Immature natural killer cell (primary cell): ENCODE results near the gene MYO1A. TPM values are rescaled to one million over a fixed set of nuclear protein-coding genes. Genes with fewer than 3 reads are reported as not detected.
A peak's percentile ranks its signal among the peaks of the same experiment; 100 is the strongest.
"Not testable (repeated sequence)": the region's sequence is repeated elsewhere in the genome, so short reads cannot be mapped to it uniquely, and the experiment has no call there.

Experiments used
- DNase-seq, 3 donors: peaks; one replicate each; pipeline ENCODE4 v3.0.0; 2022; ENCODE audit warnings: mixed read lengths in 1 of 3
- H3K27ac Mint-ChIP-seq, 6 donors: one replicate each; pipeline ENCODE4 v1.8.0; 2020; ENCODE audit warnings: mixed read lengths in 6 of 6, mild to moderate bottlenecking in 5 of 6, inconsistent platforms in 4 of 6, moderate library complexity in 3 of 6
- H3K27me3 Mint-ChIP-seq, 3 donors: one replicate each; pipeline ENCODE4 v1.8.0; 2020 to 2021; ENCODE audit warnings: low read depth in 3 of 3, mild to moderate bottlenecking in 3 of 3, mixed read lengths in 3 of 3, moderate library complexity in 3 of 3, inconsistent platforms in 1 of 3
- H3K36me3 Mint-ChIP-seq, 3 donors: one replicate each; pipeline ENCODE4 v1.8.0; 2020; ENCODE audit warnings: mixed read lengths in 3 of 3, inconsistent platforms in 2 of 3, mild to moderate bottlenecking in 2 of 3
- H3K4me1 Mint-ChIP-seq, 2 donors: one replicate each; pipeline ENCODE4 v1.8.0; 2020; ENCODE audit warnings: inconsistent platforms in 2 of 2, mild to moderate bottlenecking in 2 of 2, mixed read lengths in 2 of 2, moderate library complexity in 1 of 2
- H3K4me3 Mint-ChIP-seq, 5 donors: one replicate each; pipeline ENCODE4 v1.8.0; 2020; ENCODE audit warnings: mild to moderate bottlenecking in 5 of 5, mixed read lengths in 5 of 5, inconsistent platforms in 3 of 5, moderate library complexity in 3 of 5
- H3K9me3 Mint-ChIP-seq, 6 donors: one replicate each; pipeline ENCODE4 v1.8.0; 2020; ENCODE audit warnings: mild to moderate bottlenecking in 6 of 6, mixed read lengths in 6 of 6, inconsistent platforms in 4 of 6, moderate library complexity in 3 of 6
- polyA plus RNA-seq, 3 donors: library from polyadenylated mRNA; unstranded; fragments of 300-500 nt; fragmentation: Illumina TruSeq; gene quantifications; one replicate each; pipeline ENCODE4 v1.2.3, GENCODE V29; 2021

Gene MYO1A
- polyA plus RNA-seq, 3 donors from 2014 or later: not detected

- H3K9me3 Mint-ChIP-seq: no peaks in the 10 kb centered on the region
- peaks cover 0 to 6% (median 0%) of the 10 kb centered on the region in 3 donors for H3K27me3 Mint-ChIP-seq
- no peaks in the 10 kb centered on the region for H3K36me3 Mint-ChIP-seq
- DNase-seq: peak; percentile 98 to 99 (median 98)
- H3K4me3 Mint-ChIP-seq: peak within 1 kb of the TSS; percentile 90 to 97 (median 94)
- H3K27ac Mint-ChIP-seq: peak within 1 kb of the TSS; percentile 90 to 97 (median 94)
- peaks cover 24 to 26% of the 10 kb centered on the region in 2 donors for H3K4me1 Mint-ChIP-seq
Observed at GRCh38 chr12:57078519-57079404, 28.8 kb upstream of the MYO1A start, which contains the start of gene NEMP1. Gene NEMP1, minus strand, starts transcription at chr12:57078791. Its CDS starts 46 bp downstream, at chr12:57078745.

GRCh38 chr12:57073566-57074450, 23.9 kb upstream of the MYO1A start:
- not testable (repeated sequence) for H3K9me3 Mint-ChIP-seq, DNase-seq, H3K4me3 Mint-ChIP-seq, H3K27me3 Mint-ChIP-seq, H3K27ac Mint-ChIP-seq
- Mint-ChIP-seq H3K36me3 (peaks cover 9 to 17% (median 10%) of the 10 kb centered on the region in 3 donors), H3K4me1 (peaks cover 21 to 24% of the 10 kb centered on the region in 2 donors)

GRCh38 chr12:57072661-57073060, 22.7 kb upstream of the MYO1A start:
- Mint-ChIP-seq H3K27ac (peak overlapping the region in 1 of 6 donors; percentile 53), H3K4me3 (no peak overlapping the region), H3K27me3 (peaks cover 0 to 2% (median 0%) of the 10 kb centered on the region in 3 donors), H3K4me1 (peaks cover 12% of the 10 kb centered on the region in 2 donors), H3K36me3 (peaks cover 9 to 21% (median 15%) of the 10 kb centered on the region in 3 donors), H3K9me3 (no peaks in the 10 kb centered on the region)
- no peak for DNase-seq

GRCh38 chr12:57069523-57069922, 19.6 kb upstream of the MYO1A start:
- Mint-ChIP-seq H3K27me3 (peaks cover 0 to 2% (median 0%) of the 10 kb centered on the region in 3 donors), H3K9me3 (no peaks in the 10 kb centered on the region), H3K36me3 (peaks cover 9 to 21% (median 15%) of the 10 kb centered on the region in 3 donors), H3K27ac (peak overlapping the region; percentile 39 to 73 (median 57)), H3K4me3 (no peak overlapping the region), H3K4me1 (peaks cover 10 to 12% of the 10 kb centered on the region in 2 donors)
- peak; percentile 63 to 73 (median 71) for DNase-seq

GRCh38 chr12:57066245-57066644, 16.3 kb upstream of the MYO1A start:
- Mint-ChIP-seq H3K36me3 (peaks cover 3 to 14% (median 11%) of the 10 kb centered on the region in 3 donors), H3K9me3 (no peaks in the 10 kb centered on the region), H3K4me3 (no peak overlapping the region), H3K27me3 (peaks cover 0 to 1% (median 0%) of the 10 kb centered on the region in 3 donors), H3K4me1 (peaks cover 23 to 26% of the 10 kb centered on the region in 2 donors), H3K27ac (peak overlapping the region in 4 of 6 donors; percentile 49 to 61 (median 56))
- DNase-seq: no peak

GRCh38 chr12:57063991-57064685, 14.2 kb upstream of the MYO1A start:
- H3K27me3 Mint-ChIP-seq: peaks cover 0 to 1% (median 0%) of the 10 kb centered on the region in 3 donors
- peaks cover 15 to 19% of the 10 kb centered on the region in 2 donors for H3K4me1 Mint-ChIP-seq
- H3K27ac Mint-ChIP-seq: peak overlapping the region; percentile 88 to 96 (median 94)
- peaks cover 0 to 15% (median 8%) of the 10 kb centered on the region in 3 donors for H3K36me3 Mint-ChIP-seq
- peak overlapping the region; percentile 62 to 80 (median 67) for H3K4me3 Mint-ChIP-seq
- DNase-seq: peak; percentile 60 to 75 (median 66)
- H3K9me3 Mint-ChIP-seq: no peaks in the 10 kb centered on the region

GRCh38 chr12:57058454-57058853, 8.5 kb upstream of the MYO1A start:
- DNase-seq: no peak
- peak overlapping the region in 1 of 6 donors; percentile 6 for H3K27ac Mint-ChIP-seq
- no peaks in the 10 kb centered on the region for H3K9me3 Mint-ChIP-seq

GRCh38 chr12:57057067-57057751, 7.3 kb upstream of the MYO1A start:
- H3K27me3 Mint-ChIP-seq: peaks cover 0 to 1% (median 0%) of the 10 kb centered on the region in 3 donors
- no peaks in the 10 kb centered on the region for H3K9me3 Mint-ChIP-seq
- H3K27ac Mint-ChIP-seq: peak overlapping the region in 1 of 6 donors; percentile 48
- H3K36me3 Mint-ChIP-seq: peaks cover 0 to 25% (median 13%) of the 10 kb centered on the region in 3 donors
- H3K4me1 Mint-ChIP-seq: no peaks in the 10 kb centered on the region
- H3K4me3 Mint-ChIP-seq: no peak overlapping the region
- no peak for DNase-seq

More at GRCh38 chr12:57058454-57058853, 8.5 kb upstream of the MYO1A start:
- Mint-ChIP-seq H3K4me3 (no peak overlapping the region), H3K27me3 (peaks cover 0 to 1% (median 1%) of the 10 kb centered on the region in 3 donors), H3K36me3 (peaks cover 0 to 25% (median 13%) of the 10 kb centered on the region in 3 donors), H3K4me1 (peaks cover 3 to 4% of the 10 kb centered on the region in 2 donors)

- Mint-ChIP-seq H3K4me3 (no peak overlapping the region), H3K27me3 (peaks cover 0 to 1% (median under 1%) of the 10 kb centered on the region in 3 donors), H3K4me1 (peaks cover 4 to 6% of the 10 kb centered on the region in 2 donors), H3K9me3 (no peaks in the 10 kb centered on the region), H3K27ac (no peak overlapping the region), H3K36me3 (peaks cover 0 to 23% (median 13%) of the 10 kb centered on the region in 3 donors)
- no peak for DNase-seq
Observed at GRCh38 chr12:57055824-57056223, 5.9 kb upstream of the MYO1A start.

GRCh38 chr12:57053901-57054300, 4.0 kb upstream of the MYO1A start:
- H3K27ac Mint-ChIP-seq, DNase-seq, H3K9me3 Mint-ChIP-seq, H3K4me3 Mint-ChIP-seq, H3K27me3 Mint-ChIP-seq: not testable (repeated sequence)
- peaks cover 4 to 10% of the 10 kb centered on the region in 2 donors for H3K4me1 Mint-ChIP-seq
- H3K36me3 Mint-ChIP-seq: peaks cover 0 to 14% (median 9%) of the 10 kb centered on the region in 3 donors

- H3K27ac Mint-ChIP-seq, H3K36me3 Mint-ChIP-seq, H3K4me3 Mint-ChIP-seq, H3K9me3 Mint-ChIP-seq, H3K27me3 Mint-ChIP-seq, DNase-seq: not testable (repeated sequence)
- H3K4me1 Mint-ChIP-seq: peaks cover 6 to 17% of the 10 kb centered on the region in 2 donors
Observed at GRCh38 chr12:57053146-57053545, 3.2 kb upstream of the MYO1A start.

GRCh38 chr12:57051011-57051410, 1.1 kb upstream of the MYO1A start:
- DNase-seq: no peak
- Mint-ChIP-seq H3K9me3 (no peaks in the 10 kb centered on the region), H3K27ac (no peak overlapping the region), H3K4me3 (no peak overlapping the region), H3K27me3 (peaks cover 3 to 11% (median 4%) of the 10 kb centered on the region in 3 donors), H3K36me3 (peaks cover 0 to 3% (median 0%) of the 10 kb centered on the region in 3 donors), H3K4me1 (peaks cover 25 to 38% of the 10 kb centered on the region in 2 donors)
